Kidney tubule cell (primary cell): ENCODE measurements around the gene TEAD4.

Experiments used
- DNase-seq: peaks from one replicate; pipeline ENCODE4 v3.0.0-alpha.2; 2018; ENCODE audit warnings: low spot score

Gene TEAD4

DNA sequence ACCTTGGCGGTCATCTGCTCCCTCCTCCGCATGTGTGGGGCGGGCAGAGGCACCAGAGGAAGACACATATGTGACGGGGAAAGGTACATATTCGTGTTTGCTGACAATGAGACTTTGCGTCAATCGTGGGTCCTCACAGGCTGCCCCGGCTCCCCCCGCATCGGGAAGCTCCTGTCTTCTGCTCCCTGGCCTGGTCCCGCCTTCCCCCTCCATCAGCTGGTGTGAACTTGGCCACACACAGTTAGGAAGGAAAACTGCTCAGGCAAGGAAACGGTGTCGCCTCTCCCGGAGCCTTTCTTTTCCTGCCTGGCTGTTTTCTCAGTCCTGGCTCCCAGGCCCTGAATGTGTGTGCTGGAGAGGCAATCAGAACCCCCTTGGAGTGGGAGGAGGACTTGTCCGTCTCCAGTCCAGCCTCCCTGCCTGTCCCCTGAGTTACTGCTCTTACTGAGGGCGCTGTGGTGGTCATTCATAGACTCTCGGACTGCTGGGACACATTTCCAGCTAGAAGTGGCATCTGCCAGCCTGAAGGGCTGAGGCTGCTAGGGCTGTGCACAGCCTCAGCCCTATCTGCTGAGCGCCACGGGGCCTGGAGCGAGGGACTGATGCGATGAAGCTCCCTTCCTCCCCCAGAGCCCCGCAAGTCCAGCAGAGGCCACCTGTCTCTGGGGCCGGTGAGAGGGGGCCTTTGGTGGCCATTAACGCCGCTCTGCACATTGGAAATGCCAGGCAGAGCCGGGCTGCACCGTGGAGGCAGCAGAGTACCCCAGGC lies 73.8 kb downstream of the TEAD4 start:
- no peak for DNase-seq

DNA sequence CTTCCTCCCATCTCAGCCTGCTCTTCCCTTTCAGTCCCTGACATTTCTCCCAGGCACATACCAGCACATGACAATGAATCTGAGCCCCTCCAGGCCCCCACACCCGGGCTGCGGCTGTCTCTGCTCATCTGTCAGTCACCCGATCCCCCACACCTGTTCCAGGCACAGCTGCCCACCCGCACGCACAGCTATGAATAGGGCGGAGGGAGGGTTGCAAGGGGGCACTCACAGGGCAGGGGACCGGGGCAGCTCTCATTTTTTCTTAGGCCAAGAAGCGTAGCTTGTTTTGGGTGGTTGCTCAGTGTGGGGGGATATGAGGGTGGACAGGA lies 74.3 kb downstream of the TEAD4 start:
- no peak for DNase-seq

DNA sequence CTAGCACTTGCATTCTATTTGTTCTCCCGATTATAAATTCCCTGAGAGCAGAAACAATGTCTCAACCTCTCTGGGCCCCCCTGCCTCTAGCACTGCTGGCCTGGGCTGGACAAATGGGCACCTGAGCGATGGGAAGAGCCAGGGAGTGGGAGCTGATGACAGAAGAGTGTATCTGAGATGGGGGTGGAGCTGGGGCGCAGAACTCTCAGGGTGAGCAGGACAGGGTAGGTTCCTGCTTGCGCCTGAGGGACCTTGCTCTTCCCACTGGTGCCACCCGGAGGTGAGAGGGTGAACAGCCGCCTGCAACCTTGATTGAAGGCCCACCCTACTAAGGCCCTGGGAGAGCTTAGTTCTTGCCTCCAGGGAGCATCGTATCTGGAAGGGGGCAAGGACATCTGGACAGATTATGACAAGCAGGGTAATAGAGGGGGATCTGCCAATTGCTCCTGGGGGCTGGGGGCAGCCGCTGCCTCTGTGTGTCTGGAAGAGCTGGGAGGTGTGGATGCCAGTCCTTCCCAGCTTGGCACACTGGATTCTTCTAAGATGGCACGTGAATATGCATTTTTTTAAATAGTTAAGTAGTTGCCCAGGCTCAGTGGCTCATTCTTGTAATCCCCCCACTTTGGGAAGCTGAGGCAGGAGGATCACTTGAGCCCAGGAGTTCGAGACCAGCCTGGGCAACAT lies 75.0 kb downstream of the TEAD4 start:
- peak; percentile 67 for DNase-seq

DNA sequence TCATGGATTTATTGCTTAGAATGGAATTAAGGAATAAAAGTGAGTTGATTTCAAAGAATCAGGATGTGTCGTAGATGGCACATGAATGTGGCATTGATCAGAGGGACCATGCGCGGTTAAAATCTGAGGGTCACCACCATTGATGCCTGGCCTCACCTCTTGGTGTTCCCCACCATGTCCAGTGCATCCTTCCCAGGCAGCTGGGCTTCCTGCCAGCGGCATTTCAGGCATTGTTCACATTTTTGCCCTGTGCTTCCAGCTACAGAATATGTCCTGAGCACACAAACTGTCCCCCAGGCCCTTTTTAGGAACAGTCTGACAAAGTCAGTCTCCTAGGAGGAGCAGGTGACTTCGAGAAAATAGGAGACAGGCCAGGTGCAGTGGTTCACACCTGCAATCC lies 76.0 kb downstream of the TEAD4 start:
- peak; percentile 16 for DNase-seq

DNA sequence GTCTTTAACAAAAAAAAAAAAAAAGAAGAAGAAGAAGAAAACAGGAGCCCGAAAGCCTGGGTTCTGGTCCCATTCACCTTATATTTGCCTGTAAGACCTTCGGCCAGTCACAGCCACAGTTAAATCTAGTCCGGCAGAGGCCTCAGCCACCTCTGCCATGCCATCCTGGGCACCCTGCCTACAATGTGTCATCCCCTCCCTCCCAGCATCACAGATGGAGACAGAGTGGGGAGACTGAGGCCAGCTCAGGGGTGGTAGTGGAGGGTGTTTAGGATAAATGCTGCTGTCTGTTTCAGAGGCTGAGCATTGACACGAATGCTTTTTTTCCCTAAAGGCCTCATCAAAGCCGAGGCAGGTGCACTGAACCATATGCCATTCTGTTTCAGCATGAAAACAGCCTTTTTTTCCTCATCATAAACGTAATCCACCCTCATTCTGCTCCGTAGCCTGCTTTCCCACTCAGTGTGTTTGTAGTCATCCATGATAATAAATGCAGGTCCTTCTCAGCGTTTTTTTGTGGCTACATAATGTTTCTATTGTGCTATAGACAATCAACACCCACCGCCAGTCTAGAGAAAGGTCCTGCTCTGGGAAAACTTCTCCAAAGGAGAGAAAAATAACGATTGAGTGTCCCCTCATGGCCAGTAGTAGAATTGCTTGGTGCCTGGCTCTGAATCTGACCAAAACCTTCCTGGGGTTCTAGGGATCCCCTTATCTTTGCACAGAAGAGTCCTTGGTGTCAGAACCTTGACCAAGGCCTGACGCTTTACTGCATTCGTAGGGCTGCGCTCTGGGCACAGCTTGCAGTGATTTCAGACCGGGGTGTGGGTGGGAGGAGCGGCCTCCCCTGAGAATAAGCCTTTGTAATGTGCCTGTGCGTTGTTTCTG lies 76.9 kb downstream of the TEAD4 start:
- DNase-seq, result no peak

DNA sequence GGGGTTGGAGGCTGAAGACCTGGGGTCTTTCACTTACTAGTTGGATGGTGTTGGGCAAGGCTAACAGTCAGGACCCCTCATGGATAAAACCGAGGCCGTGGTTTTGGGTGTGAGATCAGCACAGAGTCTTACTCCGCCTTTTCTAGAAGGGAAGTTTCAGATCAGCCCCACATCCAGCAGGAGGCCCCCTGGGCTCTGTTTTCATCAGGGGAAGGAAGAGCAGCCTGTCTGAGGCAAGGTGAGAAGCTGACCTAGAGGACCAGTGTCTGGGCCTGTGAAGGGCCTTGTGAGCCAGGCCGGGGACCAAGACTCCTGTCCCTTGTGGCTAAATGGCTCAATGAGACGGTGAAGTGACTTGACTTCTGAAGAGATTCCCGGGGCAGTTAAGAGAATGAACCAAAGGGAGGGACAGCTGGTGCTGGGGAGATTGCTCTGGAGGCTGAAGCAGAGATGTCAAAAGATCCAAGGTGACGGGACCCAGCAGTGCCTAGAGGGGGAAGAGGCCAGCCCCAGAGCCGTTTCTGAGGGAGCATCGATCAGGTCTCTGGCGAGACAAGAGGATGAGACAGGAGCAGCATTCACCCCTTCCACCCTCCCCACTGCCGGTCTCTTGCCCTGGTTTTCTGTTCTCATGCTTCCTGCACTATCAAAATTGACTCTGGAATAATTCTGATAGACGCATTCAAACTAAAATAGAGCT lies 77.9 kb downstream of the TEAD4 start:
- DNase-seq, result no peak

DNA sequence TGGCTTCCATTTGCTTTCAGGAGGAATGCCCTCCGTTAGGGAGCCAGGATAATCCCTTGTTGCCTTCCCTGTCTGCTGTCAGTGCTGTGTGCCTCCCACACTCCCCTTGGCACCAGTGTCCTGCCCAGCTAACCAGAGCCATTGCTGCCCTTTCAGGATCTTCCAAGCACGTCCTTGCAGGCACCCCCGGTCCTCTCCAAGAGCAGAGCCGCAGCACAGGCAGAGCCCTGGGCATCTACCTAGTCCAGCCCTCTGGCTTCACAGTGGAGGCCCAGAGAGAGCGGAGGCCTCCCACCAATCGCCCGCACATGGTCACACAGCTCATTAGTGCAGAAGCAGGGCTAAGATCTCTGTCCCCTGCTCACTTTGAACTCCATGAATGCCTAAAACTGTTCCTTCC lies 79.0 kb downstream of the TEAD4 start:
- no peak for DNase-seq

DNA sequence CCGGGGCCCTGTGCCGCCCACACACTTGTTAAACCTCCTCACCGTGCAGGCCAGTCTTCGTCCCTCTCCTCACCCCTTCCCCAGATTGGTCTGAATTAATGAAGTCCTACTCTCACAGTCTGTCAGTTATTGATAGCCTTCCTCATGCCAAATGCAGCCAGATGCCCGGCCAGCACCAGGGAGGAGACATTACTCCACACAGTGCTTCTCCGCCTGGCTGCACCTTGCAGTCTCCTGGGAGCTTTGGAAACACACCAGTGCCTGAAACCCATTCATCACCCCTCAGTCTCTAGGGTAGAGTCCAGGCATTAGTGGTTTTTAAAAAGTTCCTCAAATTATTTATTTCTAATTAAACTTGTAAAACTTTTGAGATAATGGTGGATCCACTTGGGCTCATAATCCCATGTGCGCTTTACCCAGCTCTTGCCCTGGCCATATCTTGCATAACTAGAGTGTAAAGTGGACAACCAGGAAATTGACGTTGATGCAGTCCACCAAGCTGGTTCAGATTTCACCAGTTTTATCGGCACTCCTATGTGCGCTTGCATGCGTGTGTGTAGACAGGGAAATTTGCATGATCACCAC lies 79.8 kb downstream of the TEAD4 start:
- DNase-seq, result peak; percentile 10

DNA sequence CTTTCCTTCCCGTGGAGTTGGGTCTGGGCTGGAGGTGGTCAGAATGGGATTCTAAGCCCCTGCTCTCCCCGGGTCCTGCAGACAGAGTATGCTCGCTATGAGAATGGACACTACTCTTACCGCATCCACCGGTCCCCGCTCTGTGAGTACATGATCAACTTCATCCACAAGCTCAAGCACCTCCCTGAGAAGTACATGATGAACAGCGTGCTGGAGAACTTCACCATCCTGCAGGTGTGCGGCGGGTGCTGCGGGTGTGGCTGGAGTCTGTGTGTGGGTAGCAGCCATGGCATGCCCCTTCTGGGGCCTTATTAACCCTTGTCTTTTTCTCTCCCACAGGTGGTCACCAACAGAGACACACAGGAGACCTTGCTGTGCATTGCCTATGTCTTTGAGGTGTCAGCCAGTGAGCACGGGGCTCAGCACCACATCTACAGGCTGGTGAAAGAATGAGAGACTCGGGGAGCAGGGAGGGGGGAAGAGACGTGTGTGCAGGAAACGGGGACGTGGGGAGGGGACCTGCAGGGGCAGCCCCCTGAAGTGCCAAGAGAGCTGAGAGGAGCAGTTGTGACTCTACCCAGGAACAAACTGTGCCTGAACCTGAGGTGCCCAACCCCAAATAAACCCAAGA lies 80.9 kb downstream of the TEAD4 start:
- DNase-seq, result no peak

DNA sequence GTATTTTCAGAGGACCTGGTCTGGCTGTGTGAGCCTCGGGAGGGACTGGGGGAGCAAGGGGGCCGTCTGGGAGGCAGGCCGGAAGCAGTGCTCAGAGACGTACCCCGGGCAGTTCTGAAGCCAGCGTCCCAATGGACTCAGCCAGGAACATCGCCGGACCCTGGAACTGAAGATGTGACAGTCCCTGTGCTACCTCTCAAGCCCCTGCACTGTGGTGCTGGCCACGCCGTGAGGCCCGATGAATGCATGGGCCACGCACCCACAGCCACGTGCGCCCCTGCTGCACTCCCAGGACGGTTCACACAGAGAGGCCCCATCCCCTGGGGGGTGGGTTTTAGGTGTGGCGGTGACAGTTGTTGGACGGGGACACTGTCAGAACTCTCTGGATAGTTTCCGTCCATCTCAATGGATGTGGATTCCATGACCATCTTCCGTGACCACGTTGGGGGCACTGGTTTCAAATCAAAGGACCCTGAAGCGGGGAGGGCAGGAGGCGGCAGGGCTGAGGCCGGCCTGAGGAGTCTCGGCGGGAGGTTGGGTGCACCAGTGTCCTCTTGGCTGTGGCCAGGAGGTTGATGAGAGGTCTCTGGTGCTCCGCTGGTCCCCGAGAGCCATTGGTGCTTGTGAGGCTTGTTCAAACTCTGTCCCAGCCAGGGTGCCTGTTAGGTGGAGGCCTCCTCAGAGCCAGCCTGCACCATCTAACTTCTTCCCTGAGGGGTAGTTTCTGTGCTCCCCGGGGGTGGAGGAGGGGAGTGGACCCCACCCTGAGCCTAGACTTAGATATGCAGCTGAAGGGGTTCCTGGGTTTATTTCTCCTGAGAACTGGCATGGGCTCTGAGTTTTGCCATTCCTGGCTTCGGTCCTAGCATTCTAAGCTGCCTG lies 81.7 kb downstream of the TEAD4 start:
- no peak for DNase-seq

DNA sequence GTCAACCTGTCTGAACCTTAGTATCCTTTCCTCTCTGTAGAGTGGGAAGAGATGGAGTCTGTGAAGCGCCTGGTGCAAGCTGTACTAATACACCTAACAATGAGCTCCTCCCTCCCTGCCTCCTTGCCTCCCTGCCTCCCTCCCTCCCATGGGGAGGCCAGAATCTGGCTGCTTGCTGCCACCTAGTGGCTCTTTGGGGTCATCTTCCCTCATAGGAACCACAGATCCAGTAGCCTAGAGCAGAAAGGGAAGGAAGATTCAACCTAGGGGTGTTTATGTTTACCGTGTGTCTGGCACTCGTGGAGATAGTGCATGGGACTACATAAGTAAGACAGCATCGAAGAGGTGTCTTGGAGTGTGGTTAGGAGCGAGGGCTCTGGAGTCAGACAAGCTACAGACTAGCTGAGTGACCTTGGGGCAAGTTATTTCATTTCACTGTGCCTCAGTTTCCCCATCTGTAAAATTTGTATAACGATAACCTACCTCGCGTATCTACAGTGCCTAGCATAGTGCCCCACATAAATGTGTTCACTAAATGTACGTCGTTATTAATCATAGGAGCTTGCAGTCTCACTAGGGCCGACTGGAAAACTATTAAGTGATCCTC lies 82.5 kb downstream of the TEAD4 start:
- peak; percentile 81 for DNase-seq

DNA sequence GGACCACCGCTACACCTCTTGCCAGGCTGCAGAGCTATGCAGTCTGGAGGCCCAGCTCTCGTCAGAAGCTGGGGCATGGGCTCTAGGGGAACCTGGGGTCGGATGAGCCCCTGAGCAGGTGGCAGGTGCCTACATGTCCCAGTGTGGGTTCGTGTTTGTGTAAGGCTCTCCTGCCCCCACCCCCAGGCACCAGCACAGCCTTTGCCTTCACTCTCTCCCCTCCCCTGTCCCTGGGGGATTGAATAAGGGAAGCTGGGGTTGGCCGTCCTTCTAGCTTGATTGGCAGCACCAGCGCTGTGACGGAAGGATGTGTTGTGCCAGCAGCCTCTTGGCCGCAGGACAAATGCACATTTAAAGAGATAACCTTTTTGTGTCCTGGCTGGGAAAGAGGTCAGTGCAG lies 83.2 kb downstream of the TEAD4 start:
- DNase-seq, result no peak

DNA sequence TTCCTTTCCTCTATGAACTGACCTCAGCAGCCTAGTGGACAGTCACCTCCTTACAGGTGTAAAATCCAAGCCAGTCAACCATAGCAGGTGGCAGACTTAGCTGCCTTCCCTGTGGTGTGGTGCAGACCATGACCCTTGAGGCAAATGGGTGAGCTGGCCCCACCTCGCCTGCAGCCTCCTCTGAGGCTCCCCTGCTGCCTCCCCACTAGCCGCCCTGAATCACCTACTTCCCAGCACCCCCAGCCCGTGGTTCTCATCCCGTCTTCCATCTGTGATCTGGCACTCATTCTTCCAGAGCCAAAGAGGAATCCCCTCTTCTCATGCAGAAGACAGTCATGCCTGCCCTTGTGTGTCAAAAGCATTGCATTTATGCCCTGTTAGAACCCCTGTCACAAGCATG lies 83.6 kb downstream of the TEAD4 start:
- no peak for DNase-seq

DNA sequence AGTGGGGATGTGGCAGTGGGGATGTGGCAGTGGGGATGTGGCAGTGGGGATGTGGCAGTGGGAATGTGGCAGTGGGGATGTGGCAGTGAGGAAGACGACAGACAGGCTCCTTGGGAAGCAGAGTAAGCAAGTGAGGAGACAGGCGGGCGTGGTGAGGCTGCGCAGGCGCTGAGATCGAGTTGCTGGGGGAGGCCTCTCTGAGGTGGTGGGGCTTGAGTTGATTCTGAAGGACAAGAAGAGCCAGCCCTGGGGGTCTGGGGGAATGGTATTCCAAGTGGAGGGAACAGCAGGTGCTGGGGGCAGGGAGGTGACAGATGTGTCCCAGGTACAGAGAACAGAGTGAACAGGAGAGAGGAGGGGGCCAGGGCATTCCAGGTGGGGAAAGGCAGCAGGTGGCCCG lies 84.2 kb downstream of the TEAD4 start:
- DNase-seq, result no peak

DNA sequence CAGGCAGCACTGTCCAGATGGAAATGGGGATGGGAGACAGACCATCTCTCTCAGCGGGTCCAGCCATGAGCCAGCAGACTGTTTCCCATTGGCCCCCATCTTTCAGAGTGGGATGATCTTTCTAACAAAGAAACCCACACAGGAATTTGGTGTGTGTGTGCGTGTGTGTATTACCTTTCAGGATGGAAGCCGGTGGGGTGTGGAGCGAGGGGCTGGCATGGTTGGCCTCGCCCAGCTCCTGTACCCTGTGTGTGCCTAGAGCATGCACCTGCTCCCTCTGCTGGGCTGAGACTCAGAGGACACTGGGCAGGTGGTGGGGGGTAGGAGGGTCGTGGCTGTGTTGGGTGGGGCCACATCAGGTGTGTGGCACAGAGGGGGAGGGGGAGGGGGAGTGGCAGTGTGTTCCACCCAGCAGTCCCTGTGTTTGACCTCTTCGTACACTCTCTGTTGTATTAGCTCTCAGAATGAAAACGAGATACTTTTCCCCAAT lies 85.0 kb downstream of the TEAD4 start:
- no peak for DNase-seq

DNA sequence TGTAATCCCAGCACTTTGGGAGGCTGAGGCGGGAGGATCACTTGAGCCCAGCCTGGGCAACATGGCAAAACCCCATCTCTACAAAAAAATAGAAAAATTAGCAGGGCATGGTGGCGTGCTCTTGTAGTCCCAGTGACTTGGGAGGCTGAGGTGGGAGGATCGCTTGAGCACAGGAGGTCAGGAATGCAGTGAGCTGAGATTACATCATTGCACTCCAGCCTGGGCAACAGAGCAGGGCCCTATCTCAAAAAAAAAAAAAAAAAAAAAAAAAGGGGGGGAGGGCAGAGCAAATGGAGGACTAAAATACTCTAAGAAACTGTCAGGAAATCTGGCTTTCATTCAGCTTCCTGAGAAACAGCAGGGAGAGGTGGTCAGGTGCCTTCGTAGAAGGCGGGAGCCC lies 86.3 kb downstream of the TEAD4 start:
- DNase-seq, result no peak

DNA sequence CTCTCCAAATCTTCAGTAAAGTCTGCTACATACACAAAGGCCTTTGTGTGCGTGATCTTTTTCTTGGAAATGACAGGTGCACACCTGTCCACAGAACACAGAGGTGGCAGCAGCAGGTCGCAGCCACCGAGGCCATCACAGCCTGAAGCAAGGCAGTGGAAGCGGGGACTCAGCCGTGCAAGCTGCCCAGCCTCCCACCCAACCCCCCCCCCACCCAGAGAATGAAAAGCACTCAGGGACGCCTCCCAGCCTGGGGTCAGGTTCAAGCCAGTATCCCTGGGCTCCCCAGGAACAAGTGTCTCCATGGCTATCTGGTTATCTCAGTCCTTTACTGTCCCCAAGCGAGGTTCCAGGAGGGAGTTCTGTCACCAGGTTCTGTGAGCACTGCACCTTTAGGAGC lies 86.8 kb downstream of the TEAD4 start:
- DNase-seq, result no peak

DNA sequence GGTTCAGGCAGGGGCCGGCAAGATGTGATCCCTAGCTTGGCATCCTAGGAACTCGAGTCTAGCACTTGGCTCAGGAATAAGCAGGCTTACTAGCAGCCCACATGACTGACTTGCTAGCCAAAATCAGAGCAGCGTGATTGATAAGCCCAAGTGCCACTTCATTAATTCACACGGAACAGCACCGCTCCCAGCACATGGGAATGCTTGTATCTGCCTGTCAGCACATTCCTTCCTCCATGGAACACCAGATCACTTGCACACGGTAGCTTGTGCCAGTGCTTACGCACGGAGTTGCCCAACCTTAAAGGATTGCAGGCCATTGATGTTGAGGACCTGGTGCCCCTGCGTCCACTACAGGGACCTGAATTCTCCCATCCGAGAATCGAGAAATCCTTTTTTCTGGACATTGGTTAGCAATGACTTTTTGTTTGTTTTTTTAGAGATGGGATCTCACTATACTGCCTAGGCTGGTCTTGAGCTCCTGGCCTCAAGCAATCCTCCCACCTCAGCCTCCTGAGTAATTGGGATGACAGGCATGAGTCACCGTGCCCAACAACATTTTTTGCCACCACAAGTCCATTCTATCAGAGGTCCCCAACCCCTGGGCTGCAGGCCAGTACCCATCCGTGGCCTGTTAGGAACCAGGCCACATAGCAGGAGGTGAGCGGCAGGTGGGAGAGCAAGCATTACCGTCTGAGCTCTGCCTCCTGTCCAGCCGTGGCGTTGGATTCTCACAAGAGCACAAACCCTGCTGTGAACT lies 87.4 kb downstream of the TEAD4 start:
- DNase-seq, result peak; percentile 59

DNA sequence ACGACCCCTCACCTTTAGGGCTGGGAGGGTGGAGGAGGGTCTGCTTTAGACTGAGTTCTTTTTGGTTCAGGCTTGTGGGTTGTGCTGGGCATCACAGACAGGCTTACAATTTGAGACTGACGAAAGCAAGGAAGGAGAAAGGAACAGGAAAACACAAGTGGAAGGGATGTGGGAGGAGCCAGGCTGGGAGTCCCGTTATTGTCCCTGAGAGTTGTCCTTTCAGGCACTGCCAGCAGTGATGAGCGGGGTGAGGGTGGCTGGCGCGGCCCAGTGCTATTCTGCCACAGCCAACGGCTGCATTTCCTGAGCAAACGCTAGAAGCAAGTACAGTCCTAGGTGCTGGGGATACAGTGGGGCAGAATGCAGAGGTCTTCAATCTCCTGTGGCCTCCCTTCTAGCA lies 88.8 kb downstream of the TEAD4 start:
- no peak for DNase-seq
